GM21367 (cell line): ENCODE results near the gene PSD2.

Experiments
- ATAC-seq: cut with Tn5 transposase; IDR thresholded peaks from one replicate; pipeline ENCODE4 v1.9.1; 2021; ENCODE audit not compliant: unreplicated experiment

PSD2 gene

GRCh38 chr5:139835656-139836055 is 40.0 kb downstream of the PSD2 start:
- no peak for ATAC-seq

- no peak for ATAC-seq
These were observed 41.0 kb downstream of the PSD2 start for GRCh38 chr5:139836469-139837208.

- no peak for ATAC-seq
These were observed 42.2 kb downstream of the PSD2 start for GRCh38 chr5:139837711-139838380.

- ATAC-seq = no peak
These were observed 43.0 kb downstream of the PSD2 start for GRCh38 chr5:139838381-139839197.

GRCh38 chr5:139839232-139839815 is 43.7 kb downstream of the PSD2 start:
- no peak for ATAC-seq

- ATAC-seq = no peak
These were observed 44.3 kb downstream of the PSD2 start for GRCh38 chr5:139839918-139840317.

- ATAC-seq = no peak
These were observed 45.9 kb downstream of the PSD2 start for GRCh38 chr5:139841549-139841948.

- ATAC-seq = no peak
These were observed 46.7 kb downstream of the PSD2 start for GRCh38 chr5:139842321-139842720.

- ATAC-seq = no peak
These were observed 48.4 kb downstream of the PSD2 start for GRCh38 chr5:139843991-139844390.

- peak; percentile 41 for ATAC-seq
These were observed 49.0 kb downstream of the PSD2 start for GRCh38 chr5:139844472-139845145.

GRCh38 chr5:139845846-139846681 is 50.5 kb downstream of the PSD2 start:
- ATAC-seq = no peak

- ATAC-seq = no peak
These were observed 51.5 kb downstream of the PSD2 start for GRCh38 chr5:139847091-139847490.

- peak; percentile 62 for ATAC-seq
These were observed 52.3 kb downstream of the PSD2 start for GRCh38 chr5:139847790-139848507.

- ATAC-seq = no peak
These were observed 53.0 kb downstream of the PSD2 start for GRCh38 chr5:139848508-139849100.

- no peak for ATAC-seq
These were observed 53.9 kb downstream of the PSD2 start for GRCh38 chr5:139849501-139849900.

GRCh38 chr5:139849942-139850341 is 54.3 kb downstream of the PSD2 start:
- ATAC-seq = no peak

- ATAC-seq = no peak
These were observed 54.9 kb downstream of the PSD2 start for GRCh38 chr5:139850423-139851016.

GRCh38 chr5:139851558-139851957 is 56.0 kb downstream of the PSD2 start:
- ATAC-seq = no peak
